Measurements from ENCODE around the gene TMEM141.

The TMEM141 gene

DNA sequence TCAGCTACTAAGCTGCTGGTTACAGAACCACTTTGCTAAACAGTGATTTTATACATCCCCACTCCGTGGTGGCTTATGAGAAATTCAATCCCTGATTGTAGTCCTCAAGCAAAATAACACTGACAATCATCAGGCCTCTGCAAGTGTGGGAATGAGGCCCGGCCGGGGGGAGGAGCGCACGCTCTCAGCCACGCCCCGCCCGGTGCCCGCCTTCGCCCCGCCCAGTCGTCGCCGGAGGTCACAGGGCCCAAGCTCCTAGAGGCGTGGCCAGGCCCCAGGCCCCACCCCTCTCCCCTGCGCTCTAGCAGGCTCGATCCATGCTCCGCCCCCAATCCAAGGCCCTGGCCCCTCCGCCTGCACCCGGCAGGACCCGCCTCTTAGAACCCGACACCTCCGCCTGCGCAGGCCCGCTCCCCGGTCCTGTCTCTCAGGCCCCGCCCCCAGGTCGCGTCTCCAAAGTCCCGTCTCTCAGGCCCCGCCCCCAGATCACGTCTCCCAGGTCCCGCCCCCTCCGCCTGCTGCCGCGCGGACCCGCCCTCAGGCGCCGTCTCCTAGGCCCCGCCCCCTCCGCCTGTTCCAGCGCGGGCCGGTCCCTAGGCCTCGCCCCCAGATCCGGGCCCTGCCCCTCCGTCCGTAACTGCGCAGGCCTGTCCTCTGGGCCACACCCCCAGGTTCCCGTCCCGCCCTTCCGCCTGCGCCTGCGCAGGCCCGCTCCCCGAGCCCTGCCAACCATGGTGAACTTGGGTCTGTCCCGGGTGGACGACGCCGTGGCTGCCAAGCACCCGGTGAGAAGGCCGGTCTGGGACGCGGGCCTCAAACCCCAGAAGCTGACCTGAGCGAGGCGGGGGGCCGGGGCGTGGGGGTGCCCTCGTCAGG is at the start of gene TMEM141:
Gene TMEM141 (plus strand): TSS at position 705 of the 876 bp plus-strand sequence. CDS start 27 bp downstream, at position 732.
- DNase-seq, result peak; percentile 100

DNA sequence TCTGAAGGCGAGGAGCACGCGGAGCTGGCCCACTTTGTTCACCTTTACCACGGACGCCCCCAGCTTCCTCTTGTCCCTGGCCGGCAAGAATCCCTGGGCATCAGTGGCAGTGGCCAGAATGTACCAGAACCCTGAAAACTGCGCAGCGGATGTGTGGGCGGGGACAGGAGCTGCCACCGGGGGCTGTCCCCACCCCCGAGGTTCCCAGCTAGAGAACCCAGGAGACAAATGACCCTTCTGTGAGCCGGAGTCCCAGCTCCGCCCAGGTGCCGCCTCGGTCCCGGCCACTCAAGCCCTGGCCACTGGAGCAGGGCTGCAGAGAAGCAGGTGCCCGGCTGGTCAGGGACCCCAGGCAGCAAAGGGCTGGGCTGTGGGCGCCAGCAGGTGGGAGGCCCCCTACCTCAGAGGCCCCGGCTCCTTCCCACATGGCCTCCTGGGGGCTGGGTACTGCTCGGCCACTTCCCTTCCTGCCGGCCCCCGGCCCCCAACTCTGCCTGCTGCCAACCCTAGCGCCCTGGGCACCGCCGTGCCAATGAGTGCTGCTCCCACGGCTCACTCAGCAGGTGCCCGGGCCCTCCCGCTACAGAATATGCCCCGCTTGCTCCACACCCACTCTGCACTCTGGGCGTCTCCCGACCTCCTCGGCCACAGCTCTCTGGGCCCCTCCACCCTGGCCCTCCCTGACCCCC is 49.1 kb upstream of the TMEM141 start:
- DNase-seq, result peak; percentile 29

DNA sequence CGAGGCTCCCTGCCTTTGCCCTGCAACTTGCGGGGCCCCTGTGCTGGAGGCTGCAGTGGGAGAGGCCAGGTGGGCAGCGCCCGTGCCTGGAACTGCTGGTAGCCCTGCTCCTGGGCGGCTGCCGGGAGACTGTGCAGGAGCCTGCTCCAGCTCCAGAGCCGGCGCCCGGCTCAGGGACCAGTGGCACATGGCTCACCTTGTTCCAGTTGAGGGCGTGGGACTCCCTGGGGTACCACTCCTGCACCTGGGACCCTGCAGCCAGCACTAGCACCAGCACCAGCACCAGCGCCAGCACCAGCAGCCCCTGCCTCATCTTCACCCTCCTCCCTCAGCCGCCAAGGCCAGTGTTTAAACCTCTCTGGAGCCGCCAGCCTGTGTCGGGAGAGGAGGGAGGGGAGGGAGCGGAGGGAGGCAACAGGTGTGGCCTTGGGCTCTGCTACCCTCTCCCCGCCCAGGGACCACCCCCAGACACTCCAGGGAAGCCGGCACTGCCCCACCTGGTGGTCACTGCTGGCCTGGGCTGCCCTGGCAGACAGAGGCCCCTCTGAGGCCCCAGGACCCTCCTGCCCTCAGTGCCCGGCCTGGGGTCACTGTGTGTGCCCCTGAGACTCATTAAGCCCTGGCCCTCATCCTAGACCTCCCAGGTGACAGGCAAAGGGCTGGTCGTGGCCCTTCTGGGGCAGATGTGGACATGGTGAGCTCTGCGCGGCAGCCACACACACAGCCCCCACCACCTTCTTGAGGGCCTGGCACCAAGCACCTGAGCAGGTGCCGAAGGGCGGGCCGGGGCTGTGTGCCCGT is 48.4 kb upstream of the TMEM141 start, which contains the start of gene LCN10:
Gene LCN10 (minus strand): TSS at position 350 of the 801 bp plus-strand sequence. CDS start 37 bp downstream, at position 313.
- DNase-seq, result no peak

DNA sequence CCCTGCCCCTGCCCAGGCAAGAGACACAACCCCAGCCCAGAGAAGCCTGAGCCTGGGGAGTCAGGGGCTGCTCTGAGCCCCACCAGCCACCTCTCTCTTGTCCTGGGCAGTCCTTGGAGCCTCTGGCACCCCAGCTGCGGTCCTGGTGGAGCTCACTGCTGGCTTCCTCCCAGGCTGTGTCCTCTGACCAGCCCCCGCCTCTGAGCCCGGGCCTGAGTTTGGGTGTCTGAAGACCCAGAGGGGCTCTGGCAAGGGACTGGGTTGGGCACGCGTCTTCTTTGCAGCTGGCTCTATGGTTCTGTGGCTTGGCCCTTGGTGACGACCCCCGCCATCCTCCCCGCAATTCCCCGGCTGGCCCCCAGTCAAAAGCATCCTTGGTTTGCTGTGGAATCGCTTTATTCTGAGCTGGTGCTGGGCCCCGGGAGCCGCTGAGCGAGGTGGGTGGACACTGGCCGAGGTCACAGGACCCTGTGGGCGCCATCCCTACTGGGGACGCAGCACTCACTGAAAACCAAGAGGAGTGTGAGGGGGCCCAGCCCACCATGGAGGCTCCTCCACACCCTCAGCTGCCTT is 47.4 kb upstream of the TMEM141 start:
- DNase-seq, result no peak

DNA sequence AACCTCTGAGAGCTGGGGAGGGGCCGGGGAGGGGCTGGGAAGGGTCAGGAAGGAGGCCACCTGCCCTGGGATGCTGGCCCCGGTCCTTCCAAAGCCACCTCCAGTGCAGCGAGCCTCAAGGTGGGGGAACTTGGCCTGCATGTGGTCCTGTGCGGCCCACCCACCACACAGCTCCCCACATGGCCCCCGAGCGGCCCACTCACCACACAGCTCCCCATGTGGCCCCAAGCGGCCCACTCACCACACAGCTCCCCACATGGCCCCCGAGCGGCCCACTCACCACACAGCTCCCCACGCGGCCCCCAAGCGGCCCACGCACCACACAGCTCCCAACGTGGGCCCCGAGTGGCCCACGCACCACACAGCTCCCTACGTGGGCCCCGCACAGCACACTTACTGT is 46.4 kb upstream of the TMEM141 start:
- DNase-seq, result no peak

DNA sequence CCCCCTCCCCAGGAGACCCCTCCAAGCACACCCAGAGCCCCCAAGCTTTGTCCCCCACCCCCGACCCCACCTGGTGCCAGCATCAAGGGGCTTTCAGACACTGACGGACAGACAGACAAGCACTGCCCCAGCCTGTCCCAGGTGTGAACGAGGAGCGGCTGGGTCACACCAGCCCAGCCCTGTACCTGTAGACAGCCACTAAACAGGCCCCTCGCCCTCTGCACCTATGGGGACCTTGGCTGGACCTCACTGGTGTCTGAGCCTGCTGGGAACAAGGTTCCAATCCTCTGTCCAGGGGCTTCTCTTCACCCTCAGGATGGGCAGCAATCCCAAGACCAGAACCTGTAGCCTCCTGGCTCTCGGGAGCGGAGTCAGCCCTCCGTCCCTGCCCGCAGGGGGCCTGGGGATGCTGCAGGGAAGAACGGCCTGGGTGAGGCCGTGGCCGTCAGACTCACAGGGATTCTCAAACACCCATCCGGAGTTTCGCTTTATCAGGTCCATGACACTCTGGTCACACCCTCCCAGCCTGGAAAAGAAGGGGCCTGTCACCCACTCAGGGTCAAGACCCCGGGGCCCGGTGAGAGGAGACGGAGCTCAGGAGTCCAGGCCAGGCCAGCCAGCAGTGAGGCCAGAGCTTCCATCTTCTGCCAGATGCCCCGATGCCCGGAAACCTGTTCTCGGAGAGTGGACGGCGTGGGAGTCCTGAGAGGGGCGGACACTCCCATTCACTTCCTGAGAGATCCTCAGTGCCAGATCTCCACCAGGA is 45.6 kb upstream of the TMEM141 start:
- no peak for DNase-seq

DNA sequence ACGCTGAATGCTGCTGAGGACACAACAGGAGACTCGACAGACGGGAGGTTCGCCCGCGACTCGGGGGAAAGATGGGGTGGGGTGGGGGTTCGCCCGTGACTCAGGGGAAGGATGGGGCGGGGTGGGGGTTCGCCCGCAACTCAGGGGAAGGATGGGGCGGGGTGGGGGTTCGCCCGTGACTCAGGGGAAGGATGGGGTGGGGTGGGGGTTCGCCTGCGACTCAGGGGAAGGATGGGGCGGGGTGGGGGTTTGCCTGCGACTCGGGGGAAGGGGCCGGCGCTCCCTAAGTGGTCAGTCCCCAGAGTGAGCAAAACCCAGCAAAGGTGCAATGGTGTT is 45.0 kb upstream of the TMEM141 start:
- no peak for DNase-seq

DNA sequence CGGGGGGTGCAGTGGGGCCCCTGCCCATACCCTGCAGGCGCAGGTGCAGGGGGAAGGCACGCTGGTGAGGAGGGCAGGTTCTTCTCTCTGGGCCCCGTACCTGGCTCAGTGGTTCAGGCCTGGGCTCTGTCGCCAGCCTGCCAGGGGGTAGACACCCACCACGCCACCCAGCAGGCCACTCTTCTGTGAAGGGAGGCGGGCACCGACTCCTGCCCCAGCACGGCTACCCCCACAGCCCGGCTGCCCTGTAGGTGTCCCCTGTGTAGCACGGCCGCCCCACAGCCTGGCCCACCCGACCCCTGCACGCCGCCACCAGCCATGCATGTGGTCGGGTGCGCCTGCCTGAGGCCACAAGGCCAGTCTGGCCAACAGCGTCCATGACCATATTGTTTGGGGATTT is 44.5 kb upstream of the TMEM141 start:
- no peak for DNase-seq

DNA sequence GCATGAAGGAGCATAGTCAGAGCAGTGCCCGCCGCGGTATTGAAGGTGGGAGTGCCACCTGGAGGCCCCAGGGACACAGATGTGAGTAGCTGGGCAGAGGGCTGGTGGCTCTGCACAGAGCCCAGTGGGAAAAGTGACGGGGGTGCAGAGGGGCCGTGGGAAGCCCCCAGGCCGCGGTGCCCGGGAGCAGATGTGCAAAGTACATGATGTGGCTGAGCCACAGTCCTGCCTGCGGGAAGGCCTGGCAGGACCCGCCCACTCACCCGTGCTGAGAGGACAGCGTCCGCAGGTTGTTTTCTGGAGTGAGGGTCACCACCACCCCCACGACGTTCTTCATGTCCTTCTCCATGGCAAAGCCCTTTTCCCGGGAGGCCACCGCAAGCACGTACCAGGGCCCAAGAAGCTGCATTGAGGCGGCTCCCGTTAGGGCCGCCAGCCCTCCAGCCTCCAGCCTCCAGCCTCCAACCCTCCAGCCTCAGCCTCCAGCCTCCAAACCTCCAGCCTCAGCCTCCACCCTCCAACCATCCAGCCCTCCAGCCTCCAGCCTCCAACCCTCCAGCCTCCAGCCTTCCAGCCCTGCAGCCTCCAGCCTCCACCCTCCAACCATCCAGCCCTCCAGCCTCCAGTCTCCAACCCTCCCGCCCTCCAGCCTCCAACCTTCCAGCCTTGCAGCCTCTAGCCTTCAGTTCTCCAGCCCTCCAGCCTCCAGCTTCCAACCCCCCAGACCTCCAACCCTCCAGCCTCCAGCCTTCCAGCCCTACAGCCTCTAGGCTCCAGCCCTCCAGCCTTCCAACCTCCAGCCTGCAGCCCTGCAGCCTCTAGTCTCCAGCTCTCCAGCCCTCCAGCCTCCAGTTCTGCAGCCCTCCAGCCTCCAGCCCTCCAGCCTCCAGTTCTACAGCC is 43.7 kb upstream of the TMEM141 start:
- no peak for DNase-seq

DNA sequence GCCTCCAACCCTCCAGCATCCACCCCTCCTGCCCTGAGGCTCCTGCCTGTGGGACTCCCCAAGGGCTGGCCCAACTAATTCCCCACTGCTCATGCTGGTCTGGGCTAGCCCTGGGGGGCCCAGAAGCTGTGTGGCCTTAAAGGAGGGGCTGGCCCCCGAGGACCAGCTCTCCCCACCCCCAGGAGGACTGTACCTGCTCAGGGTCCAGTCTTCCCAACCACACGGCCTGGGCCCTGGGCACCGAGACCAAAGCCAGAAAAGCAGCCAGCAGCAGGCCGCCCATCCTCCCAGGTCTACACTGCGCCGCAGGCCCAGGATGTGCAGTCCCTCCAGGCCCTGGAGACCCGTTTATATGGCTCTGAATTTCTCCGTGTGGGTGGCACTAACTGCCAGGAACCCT is 42.9 kb upstream of the TMEM141 start, which contains the start of gene LCN6:
Gene LCN6 (minus strand): TSS at position 325 of the 400 bp plus-strand sequence. CDS start 42 bp downstream, at position 283.
- DNase-seq, result no peak

DNA sequence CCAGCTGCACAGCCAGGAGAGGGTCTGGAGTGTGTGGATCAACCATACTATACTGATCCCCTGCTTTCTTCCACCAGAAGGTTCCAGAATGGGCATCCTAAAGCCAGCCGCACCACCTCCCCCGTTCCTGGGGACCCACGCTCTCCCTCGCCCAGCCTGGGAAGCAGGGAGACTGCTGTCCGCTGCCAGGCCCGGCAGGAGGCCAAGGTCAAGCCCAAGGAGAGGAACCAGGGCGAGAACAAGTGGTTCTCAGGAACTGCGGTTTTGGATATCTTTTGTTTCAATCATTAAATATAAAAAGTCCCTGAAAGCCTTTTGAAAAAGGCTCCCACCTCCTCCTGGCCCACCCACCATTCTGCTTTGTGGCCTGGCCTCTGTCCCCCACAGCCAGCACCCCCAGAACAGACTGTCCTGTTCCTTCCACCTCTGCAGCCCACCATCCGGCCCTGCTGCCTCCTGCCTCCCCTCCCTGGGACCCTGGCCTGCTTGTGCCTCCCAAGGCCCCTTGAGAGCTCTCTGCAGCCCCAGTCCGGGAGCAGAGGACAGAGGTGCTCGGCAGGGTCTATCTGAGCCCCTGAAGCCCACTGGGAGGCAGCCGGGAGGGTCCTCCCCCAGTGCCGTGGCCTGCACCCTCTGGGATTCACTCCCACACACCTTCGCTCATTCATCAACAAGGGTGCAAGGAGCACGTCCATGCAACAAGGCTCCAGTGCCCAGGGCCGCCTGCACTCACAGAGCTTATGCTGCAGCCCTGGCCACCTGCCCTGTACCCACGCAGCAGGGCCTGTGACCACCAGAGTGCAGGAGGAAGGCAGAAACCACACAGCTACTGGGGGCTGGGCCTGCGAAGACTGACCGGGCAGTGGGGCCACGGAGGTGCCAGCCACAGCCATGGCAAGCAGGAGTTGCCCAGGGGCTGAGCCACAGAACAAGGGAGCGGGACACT is 42.2 kb upstream of the TMEM141 start:
- no peak for DNase-seq

DNA sequence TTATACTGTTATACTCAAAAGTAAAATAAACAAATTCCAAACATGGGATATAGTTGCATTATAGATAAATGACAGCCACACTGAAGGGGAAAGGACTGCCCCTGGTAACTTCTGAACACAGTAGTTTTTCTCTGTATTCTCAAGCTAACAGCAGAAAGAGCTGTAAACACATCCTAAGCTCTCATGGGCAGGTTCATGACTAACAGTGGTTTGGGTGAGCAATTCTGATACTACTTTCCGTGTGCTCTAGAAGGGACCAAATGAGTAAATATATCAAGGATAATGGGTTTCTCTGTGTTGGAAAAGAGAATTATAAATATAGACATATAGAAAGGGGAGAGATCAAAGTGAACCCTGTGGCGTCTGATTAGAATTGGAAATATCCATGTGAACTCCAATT is 40.6 kb upstream of the TMEM141 start:
- DNase-seq, result no peak

DNA sequence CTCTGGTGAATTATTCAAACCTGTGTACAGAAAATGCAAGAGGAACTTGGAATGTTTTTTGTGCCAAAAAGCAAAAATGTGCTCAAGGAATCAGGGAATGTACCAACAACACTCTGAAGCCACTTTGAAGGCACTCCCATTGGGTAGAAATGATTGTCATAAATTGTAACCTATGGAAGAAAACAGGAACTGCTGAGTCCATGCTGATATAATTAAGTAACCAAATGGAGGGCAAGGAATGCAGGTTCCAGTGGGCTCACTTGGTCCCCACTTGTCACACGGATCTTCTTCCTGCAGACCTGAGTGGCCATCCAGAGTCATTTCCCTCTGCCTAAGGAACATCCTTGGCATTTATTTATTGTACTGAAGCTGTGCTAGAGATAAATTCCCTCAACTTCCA is 39.9 kb upstream of the TMEM141 start:
- DNase-seq, result no peak

DNA sequence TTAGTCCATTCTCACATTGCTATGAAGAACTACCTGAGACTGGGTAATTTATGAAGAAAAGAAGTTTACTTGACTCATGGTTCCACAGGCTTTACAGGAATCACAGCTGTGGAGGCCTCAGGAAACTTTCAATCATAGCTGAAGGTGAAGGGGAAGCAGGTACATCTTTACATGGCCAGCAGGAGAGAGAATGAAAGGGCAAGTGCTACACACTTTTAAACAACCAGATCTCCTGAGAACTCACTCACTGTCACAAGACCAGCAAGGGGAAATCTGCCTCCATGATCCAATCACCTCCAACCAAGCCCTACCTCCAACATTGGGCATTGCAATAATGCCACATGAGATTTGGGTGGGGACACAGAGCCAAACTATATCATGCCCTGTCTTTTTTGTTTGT is 39.3 kb upstream of the TMEM141 start:
- no peak for DNase-seq

DNA sequence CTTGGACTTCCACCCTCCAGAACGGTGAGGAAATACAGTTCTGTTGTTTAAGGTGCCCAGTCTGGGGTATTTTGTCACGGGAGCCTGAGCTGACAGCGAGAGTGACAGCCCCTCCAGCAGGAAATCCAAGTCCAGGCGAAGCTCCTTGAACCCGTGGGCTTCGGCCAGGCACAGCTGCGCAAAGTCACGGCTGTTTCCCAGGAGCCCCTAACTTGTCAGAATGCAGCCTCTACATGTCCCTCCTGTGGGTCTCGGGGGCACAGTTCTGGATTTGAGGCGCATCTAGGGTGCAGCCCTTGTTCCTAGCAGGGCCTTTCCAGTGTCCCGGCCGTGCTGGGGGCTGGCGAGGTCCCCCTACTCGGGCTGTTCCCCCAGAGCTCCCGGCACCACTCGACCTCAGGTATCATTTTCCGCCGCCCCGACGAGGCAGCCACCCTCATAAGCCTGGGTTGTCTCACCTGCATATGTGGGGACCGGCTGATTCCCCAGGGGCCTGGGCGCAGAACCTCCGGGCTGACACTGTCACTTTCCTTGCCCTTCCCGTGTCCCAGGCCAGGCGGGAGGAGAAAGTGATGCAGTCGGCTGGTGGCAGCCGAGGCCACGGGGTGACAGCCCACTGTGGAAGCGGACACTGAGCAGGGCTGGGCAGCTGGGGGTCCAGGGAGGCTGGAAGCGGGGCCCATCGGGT is 37.6 kb upstream of the TMEM141 start:
- no peak for DNase-seq

DNA sequence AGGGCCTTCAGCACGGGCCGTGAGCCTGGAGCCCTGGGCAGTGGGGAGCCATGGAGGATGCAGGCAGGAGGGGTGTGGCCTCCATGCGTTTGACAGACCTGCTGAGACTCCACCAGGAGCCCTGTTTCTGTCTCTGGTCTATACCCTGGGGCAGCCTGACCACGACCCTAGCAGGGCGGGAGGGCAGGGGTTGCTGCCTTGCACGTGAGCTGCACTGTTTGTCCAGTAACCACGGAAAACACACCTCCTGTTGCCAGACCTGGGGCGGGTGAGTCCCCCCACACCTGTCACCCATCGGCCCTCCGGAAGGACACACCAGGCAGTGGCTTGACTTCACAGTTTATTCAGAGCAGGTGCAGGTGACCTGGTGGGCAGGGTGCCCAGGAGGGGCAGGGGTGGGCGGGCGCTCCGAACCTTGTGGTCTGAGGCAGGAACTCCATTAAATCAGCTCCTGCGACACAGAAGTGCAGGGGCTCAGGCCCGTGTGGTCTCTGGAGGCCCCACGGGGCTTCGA is 37.0 kb upstream of the TMEM141 start:
- peak; percentile 40 for DNase-seq

DNA sequence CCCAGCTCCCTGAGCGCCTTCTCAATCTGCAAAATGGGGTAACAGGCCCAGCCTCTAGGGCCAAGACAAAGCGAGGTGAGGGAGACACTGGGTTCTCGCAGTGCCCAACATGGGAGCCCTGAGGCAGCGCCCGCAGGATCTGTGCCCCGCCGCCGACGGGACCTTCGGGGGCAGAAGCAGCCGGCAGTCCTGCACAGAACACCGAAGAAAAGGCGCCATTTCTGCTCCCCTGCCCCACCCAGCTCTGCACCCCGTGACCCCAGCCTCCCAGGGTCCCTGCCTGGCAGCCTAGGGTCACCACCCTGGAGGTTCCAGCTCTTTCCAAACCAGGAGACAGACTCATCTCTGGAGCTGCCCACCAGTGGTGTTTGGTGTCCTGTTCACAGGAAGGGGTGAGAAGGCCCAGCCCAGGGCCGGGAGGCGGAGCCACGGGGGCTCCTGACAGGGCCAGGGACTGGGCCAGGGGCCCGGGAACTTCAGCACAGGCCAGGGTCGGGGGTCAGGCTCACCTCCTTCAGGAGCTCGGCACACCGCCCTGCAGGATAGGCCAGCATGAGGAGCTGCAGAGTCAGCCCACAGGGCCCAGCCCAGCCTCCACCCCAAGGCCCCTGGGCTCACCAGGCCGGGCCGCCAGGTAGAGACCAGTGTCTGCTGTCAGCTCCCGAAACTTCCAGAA is 36.4 kb upstream of the TMEM141 start:
- DNase-seq, result no peak

Data from CD4-positive, alpha-beta T cell treated with Interleukin-15 for 1 hour (primary cell).